ENCODE measurements around the gene FCRL6. TPM values are rescaled to one million over a fixed set of nuclear protein-coding genes. Genes with fewer than 3 reads are reported as not detected.

The FCRL6 gene
- total RNA-seq, 1 donor = not detected

DNA sequence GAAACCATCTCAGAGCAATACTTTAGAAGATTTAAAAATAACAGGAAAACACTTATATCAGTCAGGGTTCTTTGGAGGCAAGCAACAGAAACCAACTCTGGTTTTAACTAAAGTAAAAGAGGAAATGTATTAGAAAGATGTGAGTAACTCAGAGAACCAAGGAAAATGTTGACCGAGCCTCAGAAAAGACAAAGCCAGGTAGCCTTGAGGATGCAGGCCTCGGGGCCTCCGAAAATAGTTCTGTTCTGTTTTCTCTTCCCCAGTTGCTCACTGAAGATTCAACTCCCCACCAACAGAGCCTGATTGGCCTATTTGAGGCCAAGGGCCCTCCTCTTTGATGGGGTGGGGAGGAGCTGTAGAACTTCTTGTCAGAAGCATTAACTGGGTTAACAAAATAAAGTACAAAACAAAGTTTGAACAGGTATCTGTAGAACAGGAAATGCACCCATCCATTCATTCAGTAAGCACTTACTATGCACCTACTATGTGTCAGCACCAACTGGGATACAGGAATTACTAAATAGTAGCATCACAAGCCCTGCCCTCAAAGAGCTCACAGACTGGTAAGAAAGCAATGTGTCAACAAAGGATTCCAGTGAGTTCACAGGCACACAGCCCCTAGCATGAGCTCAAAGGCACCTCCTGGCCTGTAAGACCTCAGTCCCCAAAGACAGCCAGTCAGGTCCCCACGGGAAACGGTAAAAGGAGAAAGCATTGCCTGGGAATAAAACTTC lies 37.1 kb downstream of the FCRL6 start:
- H3K4me3 ChIP-seq (ENCODE audit: low read depth, low read length) = no peak overlapping the region
- no peak for DNase-seq (ENCODE audit: low read depth)
- TF ChIP-seq, protein P1, sequence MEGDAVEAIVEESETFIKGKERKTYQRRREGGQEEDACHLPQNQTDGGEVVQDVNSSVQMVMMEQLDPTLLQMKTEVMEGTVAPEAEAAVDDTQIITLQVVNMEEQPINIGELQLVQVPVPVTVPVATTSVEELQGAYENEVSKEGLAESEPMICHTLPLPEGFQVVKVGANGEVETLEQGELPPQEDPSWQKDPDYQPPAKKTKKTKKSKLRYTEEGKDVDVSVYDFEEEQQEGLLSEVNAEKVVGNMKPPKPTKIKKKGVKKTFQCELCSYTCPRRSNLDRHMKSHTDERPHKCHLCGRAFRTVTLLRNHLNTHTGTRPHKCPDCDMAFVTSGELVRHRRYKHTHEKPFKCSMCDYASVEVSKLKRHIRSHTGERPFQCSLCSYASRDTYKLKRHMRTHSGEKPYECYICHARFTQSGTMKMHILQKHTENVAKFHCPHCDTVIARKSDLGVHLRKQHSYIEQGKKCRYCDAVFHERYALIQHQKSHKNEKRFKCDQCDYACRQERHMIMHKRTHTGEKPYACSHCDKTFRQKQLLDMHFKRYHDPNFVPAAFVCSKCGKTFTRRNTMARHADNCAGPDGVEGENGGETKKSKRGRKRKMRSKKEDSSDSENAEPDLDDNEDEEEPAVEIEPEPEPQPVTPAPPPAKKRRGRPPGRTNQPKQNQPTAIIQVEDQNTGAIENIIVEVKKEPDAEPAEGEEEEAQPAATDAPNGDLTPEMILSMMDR (IDR thresholded peaks at IDR 0.05; ENCODE audit: insufficient read depth, low read depth, low read length) = no peak

DNA sequence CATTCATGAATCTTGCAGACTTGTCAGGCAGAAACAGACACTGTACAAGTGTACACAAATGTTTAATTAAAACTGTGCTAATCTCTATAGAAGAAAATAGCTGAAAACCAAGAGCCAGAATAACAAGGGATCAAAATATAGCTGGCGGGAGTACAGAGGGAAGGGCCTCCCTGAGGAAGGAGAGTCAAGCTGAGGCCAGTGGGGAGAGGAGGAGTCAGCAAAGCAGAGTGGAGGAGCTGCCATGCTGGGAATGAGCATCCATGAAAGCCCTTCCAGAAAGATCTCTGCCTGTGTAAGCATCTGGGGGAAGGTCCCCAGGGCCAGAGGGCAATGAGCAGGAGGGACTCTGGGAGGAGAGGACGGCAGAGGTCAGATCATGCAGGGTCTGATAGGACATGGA lies 39.6 kb downstream of the FCRL6 start:
- TF ChIP-seq, protein P1 (IDR thresholded peaks at IDR 0.05; ENCODE audit: insufficient read depth, low read depth, low read length) = no peak
- no peak for DNase-seq (ENCODE audit: low read depth)

DNA sequence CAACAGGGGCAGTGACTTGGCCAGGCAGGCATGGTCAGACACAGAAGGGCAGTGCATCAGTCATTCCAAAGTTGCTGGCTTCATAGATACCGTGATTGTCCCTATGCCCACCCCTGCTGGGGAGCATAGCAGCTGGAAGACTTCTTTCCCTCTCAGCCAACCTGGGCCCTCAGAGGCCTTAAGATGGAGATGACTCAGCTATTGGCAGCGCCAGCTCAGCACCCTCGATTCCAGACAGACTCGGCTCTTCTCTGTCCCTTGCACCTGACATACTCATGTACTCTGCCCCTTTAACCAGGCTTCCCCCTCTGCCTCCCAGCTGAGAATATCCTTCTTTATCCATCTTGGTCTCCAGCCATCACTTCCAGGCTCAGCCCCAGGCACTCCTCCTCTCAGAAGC lies 41.3 kb downstream of the FCRL6 start:
- H3K4me3 ChIP-seq (ENCODE audit: low read depth, low read length) = no peak overlapping the region
- no peak for DNase-seq (ENCODE audit: low read depth)
- TF ChIP-seq, protein P1 (IDR thresholded peaks at IDR 0.05; ENCODE audit: insufficient read depth, low read depth, low read length) = no peak

More for the DNA sequence above, 39.6 kb downstream of the FCRL6 start:
- H3K4me3 ChIP-seq (ENCODE audit: low read depth, low read length) = no peak overlapping the region

DNA sequence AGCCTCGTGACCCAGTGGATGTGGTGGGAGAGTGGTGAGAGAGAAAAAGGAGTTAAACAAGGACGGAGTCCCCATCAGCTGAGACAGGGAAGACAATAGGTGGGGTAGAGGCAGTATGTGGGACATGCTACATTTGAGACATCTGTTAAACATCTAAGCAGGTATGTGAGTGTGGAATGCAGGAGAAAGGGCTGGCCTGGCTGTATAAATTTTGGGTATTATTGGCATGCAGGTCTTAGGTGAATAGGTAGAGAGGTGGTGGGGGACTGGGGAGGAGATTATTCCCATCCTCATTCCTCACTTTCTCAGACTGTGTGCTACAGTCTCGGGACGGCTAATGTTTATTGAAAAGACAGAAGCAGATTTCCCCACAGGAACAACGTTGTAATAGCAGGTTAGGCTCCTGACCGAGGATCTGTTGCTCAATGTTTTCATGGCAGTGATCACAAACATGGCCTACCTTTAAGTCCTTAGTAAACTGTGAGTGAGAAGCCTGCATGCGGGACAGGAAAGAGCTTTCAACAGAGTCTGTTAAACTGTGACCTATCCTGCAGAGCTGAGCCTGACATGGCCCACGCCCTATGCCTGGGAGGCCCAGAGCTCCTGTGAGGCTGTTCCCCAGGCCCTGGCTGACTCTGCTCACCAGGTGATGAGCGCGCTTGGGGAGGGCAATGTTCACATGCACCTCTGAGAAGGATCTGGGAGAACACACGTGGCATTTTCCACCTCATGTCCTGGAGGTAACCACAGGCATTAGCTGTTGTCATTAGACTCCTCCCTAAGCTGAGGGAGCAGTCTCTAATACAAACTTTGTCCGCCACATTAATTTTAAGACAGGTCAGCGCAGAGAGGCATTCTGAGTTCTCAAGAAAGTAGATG lies 43.8 kb downstream of the FCRL6 start:
- DNase-seq (ENCODE audit: low read depth) = no peak

DNA sequence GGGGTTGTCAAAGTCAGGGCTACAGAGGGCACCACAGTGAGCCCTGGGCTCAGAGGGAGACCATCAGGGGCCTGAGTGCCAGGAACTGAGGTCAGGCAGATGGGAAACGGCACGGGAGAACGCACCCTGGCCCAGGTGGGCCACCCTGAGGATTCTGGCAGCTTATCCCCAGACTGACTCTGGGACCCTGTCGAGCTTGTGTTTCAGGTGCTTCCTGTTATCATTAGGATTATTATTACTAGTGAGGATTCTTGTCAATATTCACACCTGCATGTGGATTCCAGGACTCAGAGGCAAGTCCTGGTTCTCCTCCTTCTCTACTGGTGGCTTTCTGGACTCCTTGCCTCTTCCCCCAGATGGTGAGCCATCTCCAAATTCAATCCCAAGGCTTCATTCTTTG lies 45.1 kb downstream of the FCRL6 start:
- DNase-seq (ENCODE audit: low read depth) = no peak
- TF ChIP-seq, protein P1 (IDR thresholded peaks at IDR 0.05; ENCODE audit: insufficient read depth, low read depth, low read length) = no peak
- no peak overlapping the region for H3K4me3 ChIP-seq (ENCODE audit: low read depth, low read length)

More for the DNA sequence above, 43.8 kb downstream of the FCRL6 start:
- no peak overlapping the region for H3K4me3 ChIP-seq (ENCODE audit: low read depth, low read length)
- TF ChIP-seq, protein P1 (IDR thresholded peaks at IDR 0.05; ENCODE audit: insufficient read depth, low read depth, low read length) = no peak

DNA sequence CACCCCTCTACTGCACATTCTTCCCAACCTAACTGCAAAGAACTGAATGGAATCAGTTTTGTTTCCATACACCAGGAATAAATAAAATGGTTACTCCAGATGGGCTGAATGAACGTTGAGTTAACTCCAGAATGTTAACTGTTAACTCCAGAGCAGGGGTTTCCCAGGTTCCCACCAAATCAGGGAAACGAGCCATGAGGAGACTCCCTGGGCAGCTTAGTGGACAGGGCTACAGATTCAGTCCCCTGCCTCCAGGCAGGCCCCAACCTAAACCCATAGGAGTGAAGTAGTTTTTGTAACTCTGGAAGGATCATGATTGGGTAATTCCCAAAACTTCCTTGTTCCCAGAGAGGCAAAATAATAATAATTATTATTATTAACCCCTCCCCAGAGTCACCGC lies 46.2 kb downstream of the FCRL6 start:
- TF ChIP-seq, protein P1 (IDR thresholded peaks at IDR 0.05; ENCODE audit: insufficient read depth, low read depth, low read length) = no peak

More for the DNA sequence above, 46.2 kb downstream of the FCRL6 start:
- no peak for DNase-seq (ENCODE audit: low read depth)
- H3K4me3 ChIP-seq (ENCODE audit: low read depth, low read length) = no peak overlapping the region
